ENCODE results near the gene MSANTD2.

DNA sequence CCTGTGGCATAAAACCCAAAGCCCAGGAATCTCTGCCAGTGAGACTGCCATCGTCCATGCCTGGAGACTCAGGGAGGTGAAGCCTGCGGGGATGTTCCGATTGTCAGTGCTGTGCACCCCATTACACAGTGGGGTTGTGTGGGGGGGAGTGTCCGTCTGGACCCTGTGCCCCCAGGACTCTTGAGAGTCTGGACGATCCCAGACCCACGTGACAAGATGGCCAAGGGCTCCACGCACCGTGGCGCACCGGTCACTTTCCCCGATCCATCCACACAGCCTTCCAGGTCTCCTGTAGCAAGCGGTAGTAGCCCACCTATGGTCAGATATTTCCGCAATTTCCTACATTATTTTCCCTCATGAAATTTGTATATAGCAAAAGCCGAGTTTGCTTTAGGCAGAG is 81.4 kb downstream of the MSANTD2 start:
- TF ChIP-seq CTCF (IDR thresholded peaks at IDR 0.05) (no peak), POLR2A (IDR thresholded peaks at IDR 0.05) (no peak)

Data from right lobe of liver (tissue), 4 donors.